Measurements from ENCODE around the gene ADSL. TPM values are rescaled to one million over a fixed set of nuclear protein-coding genes. Genes with fewer than 3 reads are reported as not detected.

The ADSL gene
- total and polyA plus RNA-seq, 2 donors from 2014 or later: 42.5 to 57.5 TPM

GRCh38 chr22:40323681-40324171 is 22.6 kb upstream of the ADSL start:
- FAIRE-seq (no peak), DNase-seq (no peak)
- Histone ChIP-seq H3K9ac (ENCODE audit: low read length in 3 of 3) (no peak overlapping the region), H3K9me3 (ENCODE audit: control insufficient read depth in 2 of 3, insufficient read depth in 1 of 3, low read length in 3 of 3) (no peaks in the 10 kb centered on the region), H3K4me3 (ENCODE audit: low read length in 3 of 3) (no peak overlapping the region), H3K36me3 (ENCODE audit: control insufficient read depth in 2 of 3, insufficient read depth in 3 of 3, low read length in 3 of 3) (peaks cover 4 to 26% (median 19%) of the 10 kb centered on the region in 3 donors), H3K27ac (ENCODE audit: low read depth in 2 of 2, low read length in 2 of 2) (no peak overlapping the region), H3K27me3 (ENCODE audit: control insufficient read depth, insufficient read depth, low read length) (no peaks in the 10 kb centered on the region), H3K4me1 (ENCODE audit: control insufficient read depth in 2 of 3, insufficient read depth in 2 of 3, low read depth in 1 of 3, low read length in 3 of 3) (no peaks in the 10 kb centered on the region)
- TF ChIP-seq CTCF (IDR thresholded peaks at IDR 0.05; ENCODE audit: borderline replicate concordance, extremely low read depth, insufficient read depth): no peak
- intact Hi-C loops (cut with DNase I): no loop called here

- TF ChIP-seq CTCF (IDR thresholded peaks at IDR 0.05; ENCODE audit: borderline replicate concordance, extremely low read depth, insufficient read depth): no peak
- no peak overlapping the region for H3K4me3 ChIP-seq (ENCODE audit: low read length in 3 of 3)
- peaks cover 4 to 26% (median 19%) of the 10 kb centered on the region in 3 donors for H3K36me3 ChIP-seq (ENCODE audit: control insufficient read depth in 2 of 3, insufficient read depth in 3 of 3, low read length in 3 of 3)
- intact Hi-C loops (cut with DNase I): no loop called here
- no peaks in the 10 kb centered on the region for H3K27me3 ChIP-seq (ENCODE audit: control insufficient read depth, insufficient read depth, low read length)
- no peak overlapping the region for H3K27ac ChIP-seq (ENCODE audit: low read depth in 2 of 2, low read length in 2 of 2)
- H3K9me3 ChIP-seq (ENCODE audit: control insufficient read depth in 2 of 3, insufficient read depth in 1 of 3, low read length in 3 of 3): no peaks in the 10 kb centered on the region
- DNase-seq: no peak
- FAIRE-seq: no peak
- H3K9ac ChIP-seq (ENCODE audit: low read length in 3 of 3): no peak overlapping the region
- no peaks in the 10 kb centered on the region for H3K4me1 ChIP-seq (ENCODE audit: control insufficient read depth in 2 of 3, insufficient read depth in 2 of 3, low read depth in 1 of 3, low read length in 3 of 3)
These were observed 21.6 kb upstream of the ADSL start for GRCh38 chr22:40324468-40325305.

GRCh38 chr22:40325315-40325714 is 21.0 kb upstream of the ADSL start:
- no peaks in the 10 kb centered on the region for H3K27me3 ChIP-seq (ENCODE audit: control insufficient read depth, insufficient read depth, low read length)
- H3K4me3 ChIP-seq (ENCODE audit: low read length in 3 of 3): no peak overlapping the region
- H3K27ac ChIP-seq (ENCODE audit: low read depth in 2 of 2, low read length in 2 of 2): no peak overlapping the region
- no peaks in the 10 kb centered on the region for H3K4me1 ChIP-seq (ENCODE audit: control insufficient read depth in 2 of 3, insufficient read depth in 2 of 3, low read depth in 1 of 3, low read length in 3 of 3)
- no peaks in the 10 kb centered on the region for H3K9me3 ChIP-seq (ENCODE audit: control insufficient read depth in 2 of 3, insufficient read depth in 1 of 3, low read length in 3 of 3)
- DNase-seq (no peak), FAIRE-seq (no peak)
- no peak overlapping the region for H3K9ac ChIP-seq (ENCODE audit: low read length in 3 of 3)
- peaks cover 4 to 26% (median 24%) of the 10 kb centered on the region in 3 donors for H3K36me3 ChIP-seq (ENCODE audit: control insufficient read depth in 2 of 3, insufficient read depth in 3 of 3, low read length in 3 of 3)
- intact Hi-C loops (cut with DNase I): no loop called here
- TF ChIP-seq CTCF (IDR thresholded peaks at IDR 0.05; ENCODE audit: borderline replicate concordance, extremely low read depth, insufficient read depth): no peak

Measured in kidney (tissue), 14 donors.